ENCODE measurements around the gene PTCHD1. TPM values are rescaled to one million over a fixed set of nuclear protein-coding genes. Genes with fewer than 3 reads are reported as not detected.

The PTCHD1 gene
- total and polyA plus RNA-seq, 9 of the 15 experiments (the other 6 are each of a cell fraction or from before 2014, with no cell fraction given), result not detected

DNA sequence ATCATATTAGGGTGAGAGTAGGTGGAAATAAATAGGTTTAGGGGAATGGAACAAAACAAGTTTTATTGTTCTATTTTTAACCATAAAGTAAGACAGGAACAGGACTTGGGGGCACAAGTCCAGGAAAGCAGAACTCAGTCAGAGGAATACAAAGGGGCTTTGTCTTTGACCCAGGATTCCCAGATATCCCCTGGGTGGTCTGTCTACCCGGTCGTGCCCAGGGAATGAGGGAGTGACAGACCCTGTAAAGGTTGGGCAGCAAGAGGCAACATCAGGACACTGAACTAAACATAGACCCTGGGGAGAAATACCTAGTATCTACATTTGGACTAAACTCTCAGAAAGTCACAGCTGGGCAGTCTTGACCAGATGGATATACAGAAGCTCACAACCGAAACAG lies 50.6 kb downstream of the PTCHD1 start:
- Histone ChIP-seq H4K20me1 (replicated peaks; ENCODE audit: control insufficient read depth, insufficient read depth, low read length) (no peaks in the 10 kb centered on the region), H3K4me1 (replicated peaks in 1 of 2; ENCODE audit: control insufficient read depth in 2 of 2, insufficient read depth in 2 of 2, low read length in 2 of 2) (no peaks in the 10 kb centered on the region), H3K27ac (ENCODE audit: extremely low read depth, low read depth, low read length) (no peak overlapping the region), H3K4me3 (no peak overlapping the region), H3K9me3 (replicated peaks; ENCODE audit: control insufficient read depth, insufficient read depth, low read depth, low read length) (no peaks in the 10 kb centered on the region), H3K79me2 (ENCODE audit: control insufficient read depth, insufficient read depth, low read length) (no peaks in the 10 kb centered on the region), H3K4me2 (ENCODE audit: insufficient read depth, low read length) (no peak overlapping the region), H3K9me1 (ENCODE audit: control insufficient read depth, insufficient read depth, low read length) (no peaks in the 10 kb centered on the region), H3K36me3 (ENCODE audit: control insufficient read depth, insufficient read depth, low read length) (no peaks in the 10 kb centered on the region), H3K27me3 (ENCODE audit: control insufficient read depth in 2 of 2, insufficient read depth in 2 of 2, low read length in 2 of 2) (no peaks in the 10 kb centered on the region), H3K9ac (ENCODE audit: insufficient read depth in 1 of 2, low read depth in 2 of 2, low read length in 2 of 2) (no peak overlapping the region), H2AFZ (ENCODE audit: low read depth, low read length) (no peak overlapping the region)
- in situ Hi-C loops (cut with MboI), result no loop called here
- intact Hi-C loops (cut with micrococcal nuclease), result no loop called here
- WGBS (ENCODE audit: insufficient coverage, low coverage, missing lambda C conversion rate), result 4% methylated on average over 3 of the region's 3 CpGs
- CTCF ChIA-PET (ENCODE audit: low intra/inter-chr PET ratio), result no interaction called here
- DNase-seq (ENCODE audit: extremely low read depth in 1 of 4, low spot score in 3 of 4), result no peak
- ATAC-seq, result no peak
- BruUV-seq (replicated peaks), result no TSS peak
- FAIRE-seq, result no peak
- POLR2A ChIA-PET, result no interaction called here
- TF ChIP-seq PRPF4 (IDR thresholded peaks at IDR 0.05; ENCODE audit: insufficient read depth, low read depth, low read length, poor library complexity, severe bottlenecking), result no peak
- no peak for TF ChIP-seq RCOR1 (IDR thresholded peaks at IDR 0.05; ENCODE audit: borderline replicate concordance in 1 of 2, low read depth in 2 of 2, low read length in 2 of 2)
- TF ChIP-seq SRSF3 (IDR thresholded peaks at IDR 0.05; ENCODE audit: insufficient read depth, low read length), result no peak
- TF ChIP-seq HEY1 (CRISPR knock-in tag; IDR thresholded peaks at IDR 0.05; ENCODE audit: borderline replicate concordance), result no peak
- no peak for TF ChIP-seq DACH1 (IDR thresholded peaks at IDR 0.05; ENCODE audit: partially characterized antibody)
- TF ChIP-seq CBX8 (IDR thresholded peaks at IDR 0.05; ENCODE audit: borderline replicate concordance, extremely low read depth, low read depth, low read length, poor library complexity, severe bottlenecking), result no peak
- no peak for TF ChIP-seq POLR2AphosphoS5 (IDR thresholded peaks at IDR 0.05; ENCODE audit: control insufficient read depth, insufficient read depth, low read depth, low read length)
- TF ChIP-seq SMAD3 (CRISPR knock-in tag; conservative IDR thresholded peaks at IDR 0.05), result no peak
- TF ChIP-seq TBP (optimal IDR thresholded peaks at IDR 0.05; ENCODE audit: low read depth, low read length), result no peak
- TF ChIP-seq, protein P1, sequence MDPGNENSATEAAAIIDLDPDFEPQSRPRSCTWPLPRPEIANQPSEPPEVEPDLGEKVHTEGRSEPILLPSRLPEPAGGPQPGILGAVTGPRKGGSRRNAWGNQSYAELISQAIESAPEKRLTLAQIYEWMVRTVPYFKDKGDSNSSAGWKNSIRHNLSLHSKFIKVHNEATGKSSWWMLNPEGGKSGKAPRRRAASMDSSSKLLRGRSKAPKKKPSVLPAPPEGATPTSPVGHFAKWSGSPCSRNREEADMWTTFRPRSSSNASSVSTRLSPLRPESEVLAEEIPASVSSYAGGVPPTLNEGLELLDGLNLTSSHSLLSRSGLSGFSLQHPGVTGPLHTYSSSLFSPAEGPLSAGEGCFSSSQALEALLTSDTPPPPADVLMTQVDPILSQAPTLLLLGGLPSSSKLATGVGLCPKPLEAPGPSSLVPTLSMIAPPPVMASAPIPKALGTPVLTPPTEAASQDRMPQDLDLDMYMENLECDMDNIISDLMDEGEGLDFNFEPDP (CRISPR knock-in tag; IDR thresholded peaks at IDR 0.05), result no peak
- no peak for TF ChIP-seq KLF16 (IDR thresholded peaks at IDR 0.05)
- no peak for TF ChIP-seq ZNF184 (CRISPR knock-in tag; IDR thresholded peaks at IDR 0.05)
- no peak for TF ChIP-seq TEAD1 (CRISPR knock-in tag; IDR thresholded peaks at IDR 0.05)
- TF ChIP-seq, protein P2, sequence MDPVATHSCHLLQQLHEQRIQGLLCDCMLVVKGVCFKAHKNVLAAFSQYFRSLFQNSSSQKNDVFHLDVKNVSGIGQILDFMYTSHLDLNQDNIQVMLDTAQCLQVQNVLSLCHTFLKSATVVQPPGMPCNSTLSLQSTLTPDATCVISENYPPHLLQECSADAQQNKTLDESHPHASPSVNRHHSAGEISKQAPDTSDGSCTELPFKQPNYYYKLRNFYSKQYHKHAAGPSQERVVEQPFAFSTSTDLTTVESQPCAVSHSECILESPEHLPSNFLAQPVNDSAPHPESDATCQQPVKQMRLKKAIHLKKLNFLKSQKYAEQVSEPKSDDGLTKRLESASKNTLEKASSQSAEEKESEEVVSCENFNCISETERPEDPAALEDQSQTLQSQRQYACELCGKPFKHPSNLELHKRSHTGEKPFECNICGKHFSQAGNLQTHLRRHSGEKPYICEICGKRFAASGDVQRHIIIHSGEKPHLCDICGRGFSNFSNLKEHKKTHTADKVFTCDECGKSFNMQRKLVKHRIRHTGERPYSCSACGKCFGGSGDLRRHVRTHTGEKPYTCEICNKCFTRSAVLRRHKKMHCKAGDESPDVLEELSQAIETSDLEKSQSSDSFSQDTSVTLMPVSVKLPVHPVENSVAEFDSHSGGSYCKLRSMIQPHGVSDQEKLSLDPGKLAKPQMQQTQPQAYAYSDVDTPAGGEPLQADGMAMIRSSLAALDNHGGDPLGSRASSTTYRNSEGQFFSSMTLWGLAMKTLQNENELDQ (CRISPR knock-in tag; IDR thresholded peaks at IDR 0.05; ENCODE audit: borderline replicate concordance), result no peak
- TF ChIP-seq, protein P3, sequence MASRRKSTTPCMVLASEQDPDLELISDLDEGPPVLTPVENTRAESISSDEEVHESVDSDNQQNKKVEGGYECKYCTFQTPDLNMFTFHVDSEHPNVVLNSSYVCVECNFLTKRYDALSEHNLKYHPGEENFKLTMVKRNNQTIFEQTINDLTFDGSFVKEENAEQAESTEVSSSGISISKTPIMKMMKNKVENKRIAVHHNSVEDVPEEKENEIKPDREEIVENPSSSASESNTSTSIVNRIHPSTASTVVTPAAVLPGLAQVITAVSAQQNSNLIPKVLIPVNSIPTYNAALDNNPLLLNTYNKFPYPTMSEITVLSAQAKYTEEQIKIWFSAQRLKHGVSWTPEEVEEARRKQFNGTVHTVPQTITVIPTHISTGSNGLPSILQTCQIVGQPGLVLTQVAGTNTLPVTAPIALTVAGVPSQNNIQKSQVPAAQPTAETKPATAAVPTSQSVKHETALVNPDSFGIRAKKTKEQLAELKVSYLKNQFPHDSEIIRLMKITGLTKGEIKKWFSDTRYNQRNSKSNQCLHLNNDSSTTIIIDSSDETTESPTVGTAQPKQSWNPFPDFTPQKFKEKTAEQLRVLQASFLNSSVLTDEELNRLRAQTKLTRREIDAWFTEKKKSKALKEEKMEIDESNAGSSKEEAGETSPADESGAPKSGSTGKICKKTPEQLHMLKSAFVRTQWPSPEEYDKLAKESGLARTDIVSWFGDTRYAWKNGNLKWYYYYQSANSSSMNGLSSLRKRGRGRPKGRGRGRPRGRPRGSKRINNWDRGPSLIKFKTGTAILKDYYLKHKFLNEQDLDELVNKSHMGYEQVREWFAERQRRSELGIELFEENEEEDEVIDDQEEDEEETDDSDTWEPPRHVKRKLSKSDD (conservative IDR thresholded peaks at IDR 0.05; ENCODE audit: low read length), result no peak
- no peak for TF ChIP-seq CBX3 (IDR thresholded peaks at IDR 0.05; ENCODE audit: borderline replicate concordance in 1 of 2, low read length in 2 of 2)
- no peak for TF ChIP-seq KAT7 (CRISPR knock-in tag; IDR thresholded peaks at IDR 0.05; ENCODE audit: borderline replicate concordance)

Data from K562 (cell line).